Suprapubic skin (tissue), 4 donors: ENCODE results near the gene ADAMTS13. TPM values are rescaled to one million over a fixed set of nuclear protein-coding genes. Genes with fewer than 3 reads are reported as not detected.

Experiments
- DNase-seq, 2 donors: peaks; one replicate each; pipeline ENCODE4 v3.0.0-alpha.2; 2019; ENCODE audit warnings: low spot score in 2 of 2
- H3K27ac ChIP-seq: fragments of 200-600 bp; sonication (generic); one replicate; pipeline ENCODE4 v1.5.1; 2019
- H3K27me3 ChIP-seq: fragments of 200-600 bp; sonication (generic); one replicate; pipeline ENCODE4 v1.5.1; 2019
- H3K36me3 ChIP-seq: fragments of 200-600 bp; sonication (generic); one replicate; pipeline ENCODE4 v1.5.1; 2019
- H3K4me1 ChIP-seq: fragments of 200-600 bp; sonication (generic); one replicate; pipeline ENCODE4 v1.5.1; 2019
- H3K4me3 ChIP-seq: fragments of 200-600 bp; sonication (generic); one replicate; pipeline ENCODE4 v1.5.1; 2019; ENCODE audit warnings: mild to moderate bottlenecking
- H3K9me3 ChIP-seq: fragments of 200-600 bp; sonication (generic); one replicate; pipeline ENCODE4 v1.5.1; 2019
- CTCF ChIP-seq, 2 donors: fragments of 200-600 bp in 1 of 2; fragments of 450-650 bp in 1 of 2; sonication (generic) in 1 of 2; IDR thresholded peaks; one replicate each; pipeline ENCODE4 v1.5.1; 2016 to 2019; ENCODE audit warnings: antibody characterized with exemption in 2 of 2, mild to moderate bottlenecking in 1 of 2, moderate library complexity in 1 of 2
- EP300 ChIP-seq: sonication (generic); formaldehyde crosslinking; IDR thresholded peaks from one replicate; pipeline ENCODE4 v1.6.1; 2017; ENCODE audit warnings: antibody characterized with exemption
- POLR2A ChIP-seq, 2 donors: fragments of 450-650 bp; IDR thresholded peaks; one replicate each; pipeline ENCODE4 v1.6.1; 2017; ENCODE audit warnings: antibody characterized with exemption in 2 of 2, mild to moderate bottlenecking in 2 of 2, moderate library complexity in 2 of 2
- POLR2AphosphoS5 ChIP-seq, 3 donors: sonication (generic); formaldehyde crosslinking; IDR thresholded peaks; one replicate each; pipeline ENCODE4 v1.6.1; 2017; ENCODE audit warnings: antibody characterized with exemption in 3 of 3
- WGBS: methylation state at CpG from one replicate; pipeline ENCODE4 v1.1.5; 2018; 5-methylcytosine and 5-hydroxymethylcytosine counted together
- total RNA-seq, 4 donors: library from RNA; depleted of rRNA; stranded (reverse); fragments of >200 nt; gene quantifications; one replicate each; pipeline ENCODE4 v1.1.0, GENCODE V29; 2016

ADAMTS13 gene
- total RNA-seq, 4 donors from 2014 or later: 1.2 to 3.3 (median 1.6) TPM

- TF ChIP-seq POLR2AphosphoS5 (IDR thresholded peaks at IDR 0.05) (peak in 1 of 3 donors; percentile 17), EP300 (no peak), CTCF (IDR thresholded peaks at IDR 0.05) (no peak), POLR2A (IDR thresholded peaks at IDR 0.05) (no peak)
- DNase-seq: no peak
- H3K36me3 ChIP-seq: no peaks in the 10 kb centered on the region
- H3K9me3 ChIP-seq: peaks cover 6% of the 10 kb centered on the region
- no peak overlapping the region for H3K4me3 ChIP-seq
- peaks cover 23% of the 10 kb centered on the region for H3K4me1 ChIP-seq
- peak overlapping the region; percentile 43 for H3K27ac ChIP-seq
- WGBS: 40% methylated on average over 8 of the region's 18 CpGs
- H3K27me3 ChIP-seq: peaks cover 10% of the 10 kb centered on the region
Observed at GRCh38 chr9:133506653-133507038, 84.5 kb downstream of the ADAMTS13 start.

- H3K4me3 ChIP-seq: no peak overlapping the region
- 92% methylated on average over 13 of the region's 24 CpGs for WGBS
- H3K27ac ChIP-seq: no peak overlapping the region
- no peak for TF ChIP-seq POLR2AphosphoS5 (IDR thresholded peaks at IDR 0.05)
- no peak for TF ChIP-seq CTCF (IDR thresholded peaks at IDR 0.05)
- no peak for TF ChIP-seq EP300
- TF ChIP-seq POLR2A (IDR thresholded peaks at IDR 0.05): no peak
- H3K27me3 ChIP-seq: peaks cover 10% of the 10 kb centered on the region
- peaks cover 23% of the 10 kb centered on the region for H3K4me1 ChIP-seq
- no peak for DNase-seq
- peaks cover 2% of the 10 kb centered on the region for H3K9me3 ChIP-seq
- H3K36me3 ChIP-seq: no peaks in the 10 kb centered on the region
Observed at GRCh38 chr9:133507246-133507965, 85.2 kb downstream of the ADAMTS13 start.

GRCh38 chr9:133508046-133508445 is 85.9 kb downstream of the ADAMTS13 start:
- 84% methylated on average over 8 of the region's 8 CpGs for WGBS
- TF ChIP-seq EP300: no peak
- TF ChIP-seq CTCF (IDR thresholded peaks at IDR 0.05): no peak
- no peak for TF ChIP-seq POLR2AphosphoS5 (IDR thresholded peaks at IDR 0.05)
- TF ChIP-seq POLR2A (IDR thresholded peaks at IDR 0.05): no peak

More at GRCh38 chr9:133508046-133508445, 85.9 kb downstream of the ADAMTS13 start:
- Histone ChIP-seq H3K4me1 (peaks cover 23% of the 10 kb centered on the region), H3K36me3 (no peaks in the 10 kb centered on the region), H3K9me3 (no peaks in the 10 kb centered on the region), H3K4me3 (no peak overlapping the region), H3K27me3 (peaks cover 10% of the 10 kb centered on the region), H3K27ac (no peak overlapping the region)
- no peak for DNase-seq

Other genes with a start within 250 kb of the ADAMTS13 start
- gene OBP2B, start 213.1 kb upstream of the ADAMTS13 start, total RNA-seq: 10 to 100 TPM in 1 of 4 donors, 1 to 10 TPM in 3; 2.6 to 11.7 (median 7.1) TPM
- 10 to 100 TPM in 2 of 4 donors, 1 to 10 TPM in 2; 2.6 to 17.9 (median 7.9) TPM for gene ABO, start 147.2 kb upstream of the ADAMTS13 start, total RNA-seq
- 10 to 100 TPM; 11.5 to 17.1 (median 15.8) TPM for gene SURF6, start 86.2 kb upstream of the ADAMTS13 start, total RNA-seq
- gene MED22, start 74.2 kb upstream of the ADAMTS13 start, total RNA-seq: 10 to 100 TPM; 11.5 to 27.4 (median 18.8) TPM
- gene RPL7A, start 74.1 kb upstream of the ADAMTS13 start, total RNA-seq: 1,000 to 10,000 TPM; 1,468 to 3,048 (median 2,531) TPM
- gene SURF1, start 65.9 kb upstream of the ADAMTS13 start, total RNA-seq: 10 to 100 TPM; 29.1 to 45.0 (median 33.4) TPM
- 10 to 100 TPM; 15.3 to 42.3 (median 31.2) TPM for gene SURF2, start 65.8 kb upstream of the ADAMTS13 start, total RNA-seq
- gene SURF4, start 46.3 kb upstream of the ADAMTS13 start, total RNA-seq: 100 to 1,000 TPM in 3 of 4 donors, 10 to 100 TPM in 1; 71.7 to 136 (median 118) TPM
- 1 to 10 TPM in 3 of 4 donors, not detected in 1; 1.8 to 4.2 (median 2.3) TPM for gene STKLD1, start 46.0 kb upstream of the ADAMTS13 start, total RNA-seq
- 10 to 100 TPM; 20.9 to 28.3 (median 22.2) TPM for gene REXO4, start 4.4 kb upstream of the ADAMTS13 start, total RNA-seq
- gene CACFD1, start 37.6 kb downstream of the ADAMTS13 start, total RNA-seq: 10 to 100 TPM in 2 of 4 donors, 1 to 10 TPM in 2; 6.8 to 11.6 (median 9.4) TPM
- 1 to 10 TPM in 1 of 4 donors, under 1 TPM in 3; 0.29 to 3.7 (median 0.49) TPM for gene SLC2A6, start 56.7 kb downstream of the ADAMTS13 start, total RNA-seq
- not detected for gene MYMK, start 102.6 kb downstream of the ADAMTS13 start, total RNA-seq
- under 1 TPM; 0.16 to 0.85 (median 0.46) TPM for gene ADAMTSL2, start 112.3 kb downstream of the ADAMTS13 start, total RNA-seq
- not detected for gene FAM163B, start 187.0 kb downstream of the ADAMTS13 start, total RNA-seq
- not detected for gene DBH, start 214.0 kb downstream of the ADAMTS13 start, total RNA-seq